Neural progenitor cell (in vitro differentiated cells): Measurements from ENCODE around the gene FOXN3.

Experiments
- EZH2 ChIP-seq: fragments of 200-600 bp; sonication (generic); IDR thresholded peaks from 2 replicates; pipeline ENCODE4 v1.6.1; 2017; ENCODE audit warnings: antibody characterized with exemption, mild to moderate bottlenecking, moderate library complexity
- EZH2phosphoT487 ChIP-seq: fragments of 200-600 bp; sonication (generic); IDR thresholded peaks from 2 replicates; pipeline ENCODE4 v1.6.1; 2017; ENCODE audit warnings: antibody characterized with exemption
- TF ChIP-seq, protein P1 (sequence below): fragments of 200-600 bp; sonication (generic); IDR thresholded peaks from 2 replicates; pipeline ENCODE4 v1.5.1; 2017; ENCODE audit warnings: antibody characterized with exemption, mild to moderate bottlenecking

DNA sequence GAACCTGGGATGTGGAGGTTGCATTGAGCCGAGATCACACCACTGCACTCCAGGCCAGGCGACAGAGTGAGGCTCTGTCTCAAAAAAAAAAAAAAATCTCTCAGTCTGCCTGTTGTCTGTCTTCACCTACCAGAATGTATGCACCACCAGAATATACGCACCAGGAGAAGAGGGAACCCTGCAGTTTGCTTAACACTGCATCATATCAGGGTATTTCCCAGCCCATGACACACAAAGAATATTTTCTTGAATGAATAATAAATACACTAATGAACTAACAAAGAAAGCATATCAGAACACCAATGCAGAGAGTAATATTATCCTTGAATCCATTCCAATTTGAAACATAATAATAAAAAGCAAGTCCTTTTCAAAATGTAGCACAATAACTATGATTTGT is 44.2 kb upstream of the FOXN3 start:
- TF ChIP-seq, protein P1, sequence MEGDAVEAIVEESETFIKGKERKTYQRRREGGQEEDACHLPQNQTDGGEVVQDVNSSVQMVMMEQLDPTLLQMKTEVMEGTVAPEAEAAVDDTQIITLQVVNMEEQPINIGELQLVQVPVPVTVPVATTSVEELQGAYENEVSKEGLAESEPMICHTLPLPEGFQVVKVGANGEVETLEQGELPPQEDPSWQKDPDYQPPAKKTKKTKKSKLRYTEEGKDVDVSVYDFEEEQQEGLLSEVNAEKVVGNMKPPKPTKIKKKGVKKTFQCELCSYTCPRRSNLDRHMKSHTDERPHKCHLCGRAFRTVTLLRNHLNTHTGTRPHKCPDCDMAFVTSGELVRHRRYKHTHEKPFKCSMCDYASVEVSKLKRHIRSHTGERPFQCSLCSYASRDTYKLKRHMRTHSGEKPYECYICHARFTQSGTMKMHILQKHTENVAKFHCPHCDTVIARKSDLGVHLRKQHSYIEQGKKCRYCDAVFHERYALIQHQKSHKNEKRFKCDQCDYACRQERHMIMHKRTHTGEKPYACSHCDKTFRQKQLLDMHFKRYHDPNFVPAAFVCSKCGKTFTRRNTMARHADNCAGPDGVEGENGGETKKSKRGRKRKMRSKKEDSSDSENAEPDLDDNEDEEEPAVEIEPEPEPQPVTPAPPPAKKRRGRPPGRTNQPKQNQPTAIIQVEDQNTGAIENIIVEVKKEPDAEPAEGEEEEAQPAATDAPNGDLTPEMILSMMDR: no peak
- TF ChIP-seq EZH2phosphoT487 (no peak), EZH2 (no peak)
